Adrenal gland (tissue), 19 donors: ENCODE data around the gene TAF13. TPM values are rescaled to one million over a fixed set of nuclear protein-coding genes. Genes with fewer than 3 reads are reported as not detected.
A peak's percentile ranks its signal among the peaks of the same experiment; 100 is the strongest.

Experiments used
- DNase-seq, 7 donors: peaks; one replicate each; pipeline ENCODE4 v3.0.0-alpha.2; 2019 to 2020
- H3K27ac ChIP-seq, 5 donors: fragments of 200-600 bp; sonication (generic) in 4 of 5; 1 replicate in 3 of 5; 2 replicates in 2 of 5; pipeline versions ENCODE4 v1.5.1 to v1.8.0; 2016 to 2020; ENCODE audit warnings: mild to moderate bottlenecking in 1 of 5
- H3K27me3 ChIP-seq: fragments of 200-600 bp; 2 replicates; pipeline ENCODE4 v1.8.0; 2021
- H3K36me3 ChIP-seq, 2 donors: fragments of 200-600 bp; replicated peaks in 1 of 2; 1 replicate in 1 of 2; 2 replicates in 1 of 2; pipeline versions ENCODE4 v1.5.1 to v1.8.0; 2018 to 2022
- H3K4me1 ChIP-seq, 2 donors: fragments of 200-600 bp; replicated peaks in 1 of 2; 1 replicate in 1 of 2; 2 replicates in 1 of 2; pipeline versions ENCODE4 v1.5.1 to v1.8.0; 2018 to 2021
- H3K4me3 ChIP-seq, 4 donors: fragments of 200-600 bp; sonication (generic) in 3 of 4; one replicate each; pipeline ENCODE4 v1.5.1; 2016 to 2018
- H3K9me3 ChIP-seq, 3 donors: fragments of 200-600 bp; sonication (generic) in 1 of 3; replicated peaks in 1 of 3; 1 replicate in 2 of 3; 2 replicates in 1 of 3; pipeline versions ENCODE4 v1.5.1 to v1.8.0; 2016 to 2021
- CTCF ChIP-seq, 6 experiments: fragments of 450-650 bp in 4 of 6; fragments of 200-600 bp in 2 of 6; sonication (generic) in 1 of 6; IDR thresholded peaks; 1 replicate in 5 of 6; 2 replicates in 1 of 6; pipeline versions ENCODE4 v1.5.1 to v1.8.0; 2016 to 2021; ENCODE audit warnings: antibody characterized with exemption in 6 of 6, mild to moderate bottlenecking in 2 of 6, moderate library complexity in 1 of 6
- POLR2A ChIP-seq, 2 donors: fragments of 450-650 bp; IDR thresholded peaks; one replicate each; pipeline ENCODE4 v1.6.1; 2017; ENCODE audit warnings: antibody characterized with exemption in 2 of 2, mild to moderate bottlenecking in 2 of 2, moderate library complexity in 1 of 2
- WGBS, 4 donors: extraction: QIAGEN DNeasy Blood & Tissue Kit in 2 of 4; methylation state at CpG; one replicate each; pipeline versions ENCODE4 v1.1.5 to v1.1.7; 2013 to 2017; 5-methylcytosine and 5-hydroxymethylcytosine counted together
- intact Hi-C, 2 donors: fragments of 100-400 bp; cut with DNase I; formaldehyde crosslinking; loops; one replicate each; pipeline versions ENCODE4 v1.14.1 to v1.15.0; 2022 to 2023
- long read RNA-seq, 10 donors: library from polyadenylated mRNA in 3 of 10; unstranded in 2 of 10; stranded (forward) in 1 of 10; transcript quantifications; one replicate each; pipeline ENCODE4 v2.0.0 and lab custom pipeline, GENCODE V29; 2021 to 2026
- polyA plus RNA-seq, 3 donors: library from polyadenylated mRNA; stranded (reverse); fragments of 200-250 nt in 2 of 3; fragments of 350-450 nt in 1 of 3; fragmentation: Illumina TruSeq in 1 of 3; extraction: RNeasy Lipid Tissue Mini Kit (QIAGEN cat#74804) in 1 of 3; gene quantifications; one replicate each; pipeline ENCODE4 v1.2.3, GENCODE V29; 2013 to 2014
- total RNA-seq, 9 donors: library from RNA; depleted of rRNA in 4 of 9; stranded (reverse); fragments of >200 nt in 4 of 9; fragments of 120-200 nt in 1 of 9; fragmentation: NEBNext Ultra II Directional in 1 of 9; extraction: Animal tissue kit (Norgen Biotek cat#: 25700) in 1 of 9; gene quantifications; one replicate each; pipeline versions ENCODE4 v1.1.0 to v1.2.4, GENCODE V29; 2013 to 2023
- donor health status: healthy with polysubstance abuse.
- donor health status: Bipolar disorder and iron deficiency.
- donor health status: DM: yes; HTN: yes; CAD: no.
- donor health status: DM: no; HTN: no; CAD: no.
- donor health status: DM: no; HTN: no; CAD: no.
- donor health status: DM: yes; HTN: yes; CAD: no.

TAF13 gene
- total RNA-seq (10 to 100 TPM; 11.7 to 68.6 (median 31.3) TPM), polyA plus RNA-seq (10 to 100 TPM; 13.7 to 96.5 (median 21.6) TPM)
- long read RNA-seq, donor 1, transcript TAF13-201 (4 exons, 813 nt), result major isoform, 6 of 6 reads
- long read RNA-seq, donor 1, partial matches to known transcripts, result 0 of 6 reads
- long read RNA-seq, donor 1, other reads (novel, unspliced or antisense), result 0 of 6 reads
- long read RNA-seq, donor 2, partial matches to known transcripts, result 0 of 3 reads
- long read RNA-seq, donor 2, other reads (novel, unspliced or antisense), result 0 of 3 reads
- long read RNA-seq, donor 3, partial matches to known transcripts, result 40 of 44 reads
- long read RNA-seq, donor 3, other reads (novel, unspliced or antisense), result 0 of 44 reads
- long read RNA-seq, donor 4, partial matches to known transcripts, result 0 of 5 reads
- long read RNA-seq, donor 4, other reads (novel, unspliced or antisense), result 5 of 5 reads
- long read RNA-seq, donor 5, partial matches to known transcripts, result 2 of 2 reads
- long read RNA-seq, donor 5, other reads (novel, unspliced or antisense), result 0 of 2 reads
- long read RNA-seq, donor 6, partial matches to known transcripts, result 0 of 4 reads
- long read RNA-seq, donor 6, other reads (novel, unspliced or antisense), result 3 of 4 reads
- long read RNA-seq, donor 7, transcript TAF13-201 (4 exons, 813 nt), result major isoform, 5 of 14 reads
- long read RNA-seq, donor 7, partial matches to known transcripts, result 9 of 14 reads
- long read RNA-seq, donor 7, other reads (novel, unspliced or antisense), result 0 of 14 reads
- long read RNA-seq, donor 8, transcript TAF13-201 (4 exons, 813 nt), result major isoform, 10 of 10 reads
- long read RNA-seq, donor 8, partial matches to known transcripts, result 0 of 10 reads
- long read RNA-seq, donor 8, other reads (novel, unspliced or antisense), result 0 of 10 reads
- long read RNA-seq, donor 9, partial matches to known transcripts, result 11 of 14 reads
- long read RNA-seq, donor 9, other reads (novel, unspliced or antisense), result 0 of 14 reads
- long read RNA-seq, donor 10, partial matches to known transcripts, result 0 of 1 reads
- long read RNA-seq, donor 10, other reads (novel, unspliced or antisense), result 0 of 1 reads

GRCh38 chr1:109075531-109076490 is at the start of gene TAF13:
TSS of gene TAF13 (minus strand) at chr1:109076003. CDS start at chr1:109075947, 56 bp downstream.
- 4 to 5% (median 5%) methylated on average over 34 to 39 of the region's 39 CpGs for WGBS, 4 donors
- Histone ChIP-seq H3K4me1 (peaks cover 10 to 11% of the 10 kb centered on the region in 2 donors), H3K36me3 (peaks cover 0 to 3% of the 10 kb centered on the region in 2 donors), H3K4me3 (peak within 1 kb of the TSS in 3 of 4 donors; percentile 30 to 64 (median 58)), H3K27ac (peak within 1 kb of the TSS; percentile 55 to 96 (median 87)), H3K9me3 (no peaks in the 10 kb centered on the region), H3K27me3 (no peaks in the 10 kb centered on the region)
- TF ChIP-seq CTCF (IDR thresholded peaks at IDR 0.05) (peak in 5 of 6 experiments; percentile 27 to 68 (median 47)), POLR2A (IDR thresholded peaks at IDR 0.05) (peak; percentile 89 to 95)
- intact Hi-C loops, result no loop called here
- peak; percentile 94 to 97 (median 95) for DNase-seq

- Histone ChIP-seq H3K4me3 (no peak overlapping the region), H3K27me3 (peaks cover 4% of the 10 kb centered on the region), H3K4me1 (no peaks in the 10 kb centered on the region), H3K27ac (no peak overlapping the region), H3K9me3 (no peaks in the 10 kb centered on the region), H3K36me3 (no peaks in the 10 kb centered on the region)
- intact Hi-C loops, result no loop called here
- no peak for TF ChIP-seq POLR2A (IDR thresholded peaks at IDR 0.05)
- DNase-seq, result no peak
- 90 to 93% (median 92%) methylated on average over 5 of the region's 5 CpGs for WGBS, 4 donors
These were observed 44.6 kb upstream of the TAF13 start for GRCh38 chr1:109120356-109120755.

GRCh38 chr1:109118089-109118488 is 42.3 kb upstream of the TAF13 start:
- Histone ChIP-seq H3K9me3 (no peaks in the 10 kb centered on the region), H3K4me1 (peaks cover 0 to 9% of the 10 kb centered on the region in 2 donors), H3K36me3 (no peaks in the 10 kb centered on the region), H3K4me3 (no peak overlapping the region), H3K27me3 (peaks cover 22% of the 10 kb centered on the region), H3K27ac (no peak overlapping the region)
- intact Hi-C loops, result no loop called here
- no peak for DNase-seq
- TF ChIP-seq CTCF (IDR thresholded peaks at IDR 0.05), result no peak
- no peak for TF ChIP-seq POLR2A (IDR thresholded peaks at IDR 0.05)
- 75 to 88% (median 79%) methylated on average over 3 of the region's 3 CpGs for WGBS, 4 donors

GRCh38 chr1:109116286-109116685 is 40.5 kb upstream of the TAF13 start:
- Histone ChIP-seq H3K27ac (no peak overlapping the region), H3K36me3 (no peaks in the 10 kb centered on the region), H3K4me1 (peaks cover 0 to 20% of the 10 kb centered on the region in 2 donors), H3K27me3 (peaks cover 22% of the 10 kb centered on the region), H3K4me3 (no peak overlapping the region), H3K9me3 (no peaks in the 10 kb centered on the region)
- intact Hi-C loops, result no loop called here
- DNase-seq, result no peak
- TF ChIP-seq POLR2A (IDR thresholded peaks at IDR 0.05), result no peak
- TF ChIP-seq CTCF (IDR thresholded peaks at IDR 0.05), result no peak
- 67 to 79% (median 72%) methylated on average over 1 of the region's 1 CpG for WGBS, 4 donors
